GM18502 (cell line): ENCODE measurements around the gene DNAJB9.
A peak's percentile ranks its signal among the peaks of the same experiment; 100 is the strongest.
"Not testable (repeated sequence)": the region's sequence is repeated elsewhere in the genome, so short reads cannot be mapped to it uniquely, and the experiment has no call there.

Experiments used
- ATAC-seq: cut with Tn5 transposase; IDR thresholded peaks from one replicate; pipeline ENCODE4 v1.9.1; 2021; ENCODE audit warnings: mild to moderate bottlenecking; ENCODE audit not compliant: unreplicated experiment, poor library complexity

Gene DNAJB9

DNA sequence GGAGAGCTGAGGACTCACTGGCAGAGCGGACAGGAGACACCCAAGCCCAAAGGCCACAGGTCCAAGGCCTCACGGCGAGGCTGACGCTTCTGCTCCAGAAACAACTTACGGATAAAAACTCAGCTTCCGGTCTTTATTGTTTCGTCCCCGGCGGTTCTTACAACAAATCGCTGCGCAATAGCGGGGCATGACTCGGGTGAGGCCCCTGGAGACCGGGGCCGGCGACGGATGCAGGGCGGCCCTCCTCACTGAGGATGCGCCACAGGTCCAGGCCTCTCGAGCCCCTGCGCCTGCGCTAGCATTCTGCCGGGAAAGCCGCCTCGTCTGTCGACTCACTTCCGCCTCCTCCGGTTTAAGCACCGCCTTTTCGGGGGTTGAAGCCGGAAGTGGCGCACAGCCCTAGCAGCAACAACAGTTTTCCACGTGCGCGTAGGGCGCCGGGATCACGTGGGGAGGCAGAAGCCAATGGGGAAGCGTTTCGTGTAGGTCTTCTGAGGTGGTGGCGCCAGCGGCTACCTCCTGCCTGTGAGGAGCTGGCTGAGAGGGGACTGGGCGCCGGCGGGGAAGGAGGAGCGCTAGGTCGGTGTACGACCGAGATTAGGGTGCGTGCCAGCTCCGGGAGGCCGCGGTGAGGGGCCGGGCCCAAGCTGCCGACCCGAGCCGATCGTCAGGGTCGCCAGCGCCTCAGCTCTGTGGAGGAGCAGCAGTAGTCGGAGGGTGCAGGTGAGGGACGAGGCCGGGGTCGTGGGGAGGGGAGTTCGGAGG is at the start of gene DNAJB9, which contains the start of gene THAP5:
Gene DNAJB9 (plus strand): TSS at position 494 of the 765 bp plus-strand sequence. CDS start 1,853 bp downstream, outside the sequence.
Gene THAP5 (minus strand): TSS at position 326 of the 765 bp plus-strand sequence. CDS start 137 bp downstream, at position 189.
- ATAC-seq: peak; percentile 95

- no peak for ATAC-seq
These were observed 46.9 kb upstream of the DNAJB9 start for GRCh38 chr7:108522780-108523179.

DNA sequence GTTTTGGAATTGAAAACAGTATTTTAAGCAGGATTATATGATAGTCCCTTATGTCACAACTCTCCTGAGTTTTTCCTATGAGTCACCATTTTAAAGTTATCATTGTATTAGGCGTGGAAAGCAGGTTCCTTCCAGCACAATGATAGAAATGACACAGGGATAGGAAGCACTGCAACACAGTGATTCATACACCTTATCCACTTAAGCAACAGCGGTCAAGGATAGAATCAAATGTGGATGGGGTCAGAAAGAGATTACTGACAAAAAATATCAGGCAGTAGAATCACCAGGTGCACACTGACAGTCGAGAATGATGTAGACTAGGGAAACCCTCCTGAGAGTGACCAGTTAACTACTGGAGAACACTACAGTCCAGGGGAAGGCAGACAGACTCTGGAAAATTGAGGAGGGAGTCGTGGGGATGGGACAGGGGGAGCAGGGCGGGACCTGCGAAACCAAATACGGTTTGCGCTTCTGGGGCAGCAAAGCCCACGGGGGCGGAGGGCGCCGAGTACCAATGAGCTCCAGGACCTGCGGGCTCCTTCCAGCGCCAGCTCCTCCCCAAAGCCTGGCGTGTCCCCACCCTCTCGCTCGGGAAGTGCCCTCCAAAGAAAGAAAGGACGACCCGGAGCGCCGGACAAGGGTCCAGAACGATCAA is 44.2 kb upstream of the DNAJB9 start:
- ATAC-seq: peak; percentile 53

DNA sequence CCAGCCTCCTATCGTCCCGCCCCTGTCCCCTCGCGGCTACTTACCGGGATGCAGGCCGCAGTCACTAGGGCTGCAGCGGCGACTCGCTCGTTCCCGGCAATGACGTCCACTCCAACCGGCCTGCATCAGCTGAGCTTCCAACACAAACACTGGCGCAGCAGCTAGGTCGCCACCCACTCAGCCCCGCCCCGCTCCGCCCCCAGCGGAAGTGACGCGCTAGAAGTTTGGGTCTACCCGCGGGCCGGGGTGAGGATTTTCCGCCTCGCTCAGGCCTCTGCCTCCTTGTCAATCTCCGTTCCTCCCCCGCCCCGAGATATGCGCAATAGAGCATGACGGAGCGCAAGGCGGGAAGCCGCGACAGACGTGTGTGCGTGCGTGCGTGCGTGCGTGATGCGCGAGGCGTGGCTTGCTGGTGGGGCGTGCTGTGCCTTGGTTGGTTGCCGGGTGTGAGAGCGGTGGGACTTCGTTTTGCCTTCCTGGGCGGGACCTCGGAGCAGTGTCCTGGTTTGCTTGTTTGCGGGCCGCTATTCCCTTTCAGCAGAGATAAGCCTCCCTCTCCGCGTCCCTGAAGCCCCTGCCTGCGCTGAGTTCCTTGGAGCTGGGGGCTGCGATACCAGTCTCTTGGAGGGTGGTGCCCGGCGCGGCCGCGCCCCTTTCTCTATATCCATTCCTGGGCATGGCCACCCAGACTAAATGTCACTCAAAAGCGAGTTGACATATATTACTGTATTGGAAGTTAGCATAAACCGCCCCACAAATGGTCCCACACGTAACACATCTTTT is 43.5 kb upstream of the DNAJB9 start, which contains the start of gene PNPLA8:
Gene PNPLA8 (minus strand): TSS at position 151 of the 783 bp plus-strand sequence. CDS start 10,644 bp downstream, outside the sequence.
- peak; percentile 93 for ATAC-seq

GRCh38 chr7:108526768-108527017 is 43.0 kb upstream of the DNAJB9 start:
- ATAC-seq: no peak

DNA sequence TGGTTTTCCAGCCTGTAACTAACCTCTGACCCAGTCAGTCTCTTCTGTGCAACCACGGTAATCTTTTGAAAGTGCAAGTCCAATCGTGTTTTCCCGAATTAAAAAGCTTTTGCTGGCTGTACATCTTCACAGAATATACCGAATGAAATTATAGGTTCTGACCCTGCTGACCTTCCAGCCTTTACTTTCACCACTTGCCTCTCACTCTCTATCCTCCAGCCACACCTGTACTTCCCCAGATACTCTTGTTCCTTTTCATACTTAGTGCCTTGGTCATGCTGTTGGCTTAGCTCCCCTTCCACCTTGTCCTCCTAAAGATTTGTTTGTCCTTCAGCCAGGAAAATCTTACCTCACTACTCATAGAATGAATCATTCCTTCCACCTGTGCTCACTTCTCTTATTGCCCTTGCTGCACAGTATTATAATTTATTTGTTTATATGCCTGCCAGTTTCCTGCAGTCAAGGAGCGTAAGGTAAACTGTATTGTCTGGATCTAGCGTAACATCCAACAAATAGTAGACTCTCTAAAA is 41.4 kb upstream of the DNAJB9 start:
- ATAC-seq: no peak

DNA sequence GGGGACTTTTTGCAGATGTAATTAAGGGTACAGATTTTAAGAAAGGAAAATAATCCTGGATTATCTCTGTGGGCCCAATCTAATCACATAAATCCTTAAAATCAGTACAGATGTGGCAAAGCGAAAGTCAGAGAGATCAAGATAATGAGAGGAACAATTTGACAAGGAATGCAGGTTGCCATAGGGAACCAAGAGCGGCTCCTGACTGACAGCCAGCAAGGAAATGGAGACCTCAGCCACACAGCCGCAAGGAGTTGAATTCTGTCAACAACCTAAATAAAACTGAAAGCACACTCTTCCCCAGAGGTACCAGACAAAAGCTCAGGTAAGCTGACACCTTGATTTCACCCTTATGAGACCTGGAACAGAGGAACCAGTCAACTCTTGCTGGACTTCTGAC is 40.3 kb upstream of the DNAJB9 start:
- no peak for ATAC-seq

DNA sequence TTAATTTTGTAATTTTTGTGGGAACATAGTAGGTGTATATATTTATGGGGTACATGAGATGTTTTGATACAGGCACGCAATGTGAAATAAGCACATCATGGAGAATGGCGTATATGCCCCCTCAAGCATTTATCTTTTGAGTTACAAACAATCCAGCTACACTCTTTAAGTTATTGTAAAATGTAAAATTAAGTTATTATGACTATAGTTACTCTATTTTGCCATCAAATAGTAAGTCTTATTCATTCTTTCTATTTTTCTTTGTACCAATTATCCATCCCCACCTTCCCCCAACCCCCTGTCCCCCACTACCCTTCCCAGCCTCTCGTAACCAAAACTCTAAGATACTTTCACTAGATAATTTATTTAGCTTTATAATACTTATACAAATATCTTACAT is 36.0 kb upstream of the DNAJB9 start:
- ATAC-seq: no peak

DNA sequence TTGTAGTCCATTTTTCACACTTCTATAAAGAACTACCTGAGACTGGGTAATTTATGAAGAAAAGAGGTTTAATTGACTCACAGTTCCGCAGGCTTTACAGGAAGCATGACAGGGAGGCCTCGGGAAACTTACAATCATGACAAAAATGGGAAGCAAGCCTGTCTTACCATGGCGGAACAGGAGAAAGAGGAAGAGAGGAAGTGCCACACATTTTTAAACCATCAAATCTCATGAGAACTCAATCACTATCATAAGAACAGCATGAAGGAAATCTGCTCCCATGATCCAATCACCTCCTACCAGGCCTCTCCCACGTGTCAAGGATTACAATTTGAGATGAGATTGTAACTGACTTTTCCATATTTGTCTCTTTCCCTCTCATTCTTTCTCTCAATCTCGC is 34.4 kb upstream of the DNAJB9 start:
- no peak for ATAC-seq

- ATAC-seq: no peak
These were observed 33.9 kb upstream of the DNAJB9 start for GRCh38 chr7:108535744-108536143.

- no peak for ATAC-seq
These were observed 32.4 kb upstream of the DNAJB9 start for GRCh38 chr7:108537229-108537628.

DNA sequence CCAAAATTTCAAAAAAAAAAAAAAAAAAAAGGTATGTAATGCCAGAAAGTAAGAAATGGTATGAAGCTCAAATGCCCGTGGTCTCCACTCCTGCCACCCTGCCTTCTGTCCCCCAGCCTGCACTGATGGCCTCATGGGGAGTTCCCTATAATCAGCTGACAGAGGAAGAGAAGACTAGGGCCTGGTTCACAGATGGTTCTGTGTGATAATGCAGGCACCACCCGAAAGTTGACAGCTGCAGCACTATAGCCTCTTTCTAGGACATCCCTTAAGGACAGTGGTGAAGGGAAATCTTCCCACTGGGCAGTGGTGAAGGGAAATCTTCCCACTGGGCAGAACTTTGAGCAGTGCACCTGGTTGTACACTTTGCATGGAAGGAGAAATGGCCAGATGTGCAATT is 31.4 kb upstream of the DNAJB9 start:
- not testable (repeated sequence) for ATAC-seq

GRCh38 chr7:108538685-108539084 is 31.0 kb upstream of the DNAJB9 start:
- not testable (repeated sequence) for ATAC-seq

- ATAC-seq: no peak
These were observed 28.2 kb upstream of the DNAJB9 start for GRCh38 chr7:108541478-108541877.

DNA sequence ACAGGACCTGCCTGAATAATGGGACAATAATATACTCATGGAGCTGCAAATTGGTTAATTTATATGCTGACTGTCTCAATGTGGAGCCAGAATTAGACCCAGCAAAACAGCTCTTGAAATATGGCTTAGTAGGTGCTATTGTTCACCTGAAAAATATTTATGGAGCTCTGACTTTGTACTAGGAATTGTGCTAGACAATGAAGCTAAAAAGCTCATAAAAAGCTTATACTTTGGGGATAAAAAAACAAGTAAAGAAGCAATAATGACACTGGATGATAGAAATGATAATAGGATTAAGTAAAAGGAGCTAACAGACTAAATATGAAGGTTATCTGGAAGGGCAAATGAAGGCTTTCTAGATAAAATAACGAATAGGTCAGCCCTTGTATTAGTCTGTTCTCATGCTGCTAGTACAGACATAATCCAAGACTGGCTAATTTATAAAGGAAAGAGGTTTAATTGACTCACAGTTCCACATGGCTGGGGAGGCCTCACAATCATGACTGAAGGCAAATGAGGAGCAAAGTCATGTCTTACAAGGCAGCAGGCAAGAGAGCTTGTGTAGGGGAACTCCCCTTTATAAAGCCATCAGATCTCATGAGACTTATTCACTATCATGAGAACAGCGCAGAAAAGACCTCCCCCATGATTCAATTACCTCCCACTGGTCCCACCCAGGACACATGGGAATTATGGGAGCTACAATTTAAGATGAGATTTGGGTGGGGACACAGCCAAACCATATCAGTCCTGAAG is 21.4 kb upstream of the DNAJB9 start:
- ATAC-seq: not testable (repeated sequence)

DNA sequence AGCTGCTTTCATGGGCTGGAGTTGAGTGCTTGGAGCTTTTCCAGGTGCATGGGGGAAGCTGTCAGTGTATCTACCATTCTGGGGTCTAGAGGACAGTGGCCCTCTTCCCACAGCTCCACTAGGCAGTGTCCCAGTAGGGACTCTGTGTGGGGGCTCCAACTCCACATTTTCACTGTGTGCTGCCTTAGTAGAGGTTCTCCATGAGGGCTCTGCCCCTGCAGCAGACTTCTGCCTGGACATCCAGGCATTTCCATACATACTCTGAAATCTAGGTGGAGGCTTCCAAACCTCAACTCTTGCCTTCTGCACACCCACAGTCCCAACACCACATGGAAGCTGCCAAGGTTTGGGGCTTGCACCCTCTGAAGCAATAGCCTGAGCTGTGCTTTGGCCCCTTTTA is 13.0 kb upstream of the DNAJB9 start:
- not testable (repeated sequence) for ATAC-seq

- no peak for ATAC-seq
These were observed 12.5 kb upstream of the DNAJB9 start for GRCh38 chr7:108557191-108557590.

DNA sequence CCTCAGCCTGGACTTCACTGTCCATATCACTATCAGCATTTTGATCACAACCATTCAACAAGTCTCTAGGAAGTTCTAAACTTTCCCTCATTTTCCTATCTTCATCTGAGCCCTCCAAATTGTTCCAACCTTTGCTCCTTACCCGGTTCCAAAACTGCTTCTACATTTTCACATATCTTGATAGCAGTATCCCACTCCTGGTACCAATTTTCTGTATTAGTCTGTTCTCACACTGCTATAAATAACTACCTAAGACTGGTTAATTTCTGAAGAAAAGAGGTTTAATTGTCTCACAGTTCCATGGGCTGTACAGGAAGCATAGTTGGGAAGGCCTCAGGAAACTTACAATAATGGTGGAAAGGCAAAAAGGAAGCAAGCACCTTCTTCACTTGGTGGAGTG is 12.1 kb upstream of the DNAJB9 start:
- ATAC-seq: no peak

- no peak for ATAC-seq
These were observed 10.4 kb upstream of the DNAJB9 start for GRCh38 chr7:108559253-108559652.

GRCh38 chr7:108561047-108561619 is 8.5 kb upstream of the DNAJB9 start:
- no peak for ATAC-seq
